GM21825 (cell line): ENCODE results near the gene ENOSF1.
"Not testable (repeated sequence)": the region's sequence is repeated elsewhere in the genome, so short reads cannot be mapped to it uniquely, and the experiment has no call there.

ENCODE experiments used
- ATAC-seq: cut with Tn5 transposase; IDR thresholded peaks from one replicate; pipeline ENCODE4 v1.9.1; 2021; ENCODE audit warnings: mild to moderate bottlenecking, moderate library complexity; ENCODE audit not compliant: unreplicated experiment

ENOSF1 gene

GRCh38 chr18:712401-713134 lies at the start of gene ENOSF1:
TSS of gene ENOSF1 (minus strand) at chr18:712630. CDS start at chr18:712587, 43 bp downstream.
- ATAC-seq, result peak; percentile 80

- not testable (repeated sequence) for ATAC-seq
Measured at GRCh38 chr18:759864-760263, 47.4 kb upstream of the ENOSF1 start.

GRCh38 chr18:755506-755905 lies 43.1 kb upstream of the ENOSF1 start:
- no peak for ATAC-seq

- no peak for ATAC-seq
Measured at GRCh38 chr18:754656-755055, 42.2 kb upstream of the ENOSF1 start.

GRCh38 chr18:750456-750855 lies 38.0 kb upstream of the ENOSF1 start:
- ATAC-seq, result no peak

GRCh38 chr18:744832-745597 lies 32.6 kb upstream of the ENOSF1 start:
- no peak for ATAC-seq

- peak; percentile 72 for ATAC-seq
Measured at GRCh38 chr18:741931-742512, 29.6 kb upstream of the ENOSF1 start.

- no peak for ATAC-seq
Measured at GRCh38 chr18:732371-732770, 19.9 kb upstream of the ENOSF1 start.

- no peak for ATAC-seq
Measured at GRCh38 chr18:731185-731584, 18.8 kb upstream of the ENOSF1 start.

- no peak for ATAC-seq
Measured at GRCh38 chr18:730692-731091, 18.3 kb upstream of the ENOSF1 start.

GRCh38 chr18:730120-730519 lies 17.7 kb upstream of the ENOSF1 start:
- not testable (repeated sequence) for ATAC-seq

GRCh38 chr18:725646-726045 lies 13.2 kb upstream of the ENOSF1 start:
- no peak for ATAC-seq

- ATAC-seq, result no peak
Measured at GRCh38 chr18:723541-724080, 11.2 kb upstream of the ENOSF1 start.

GRCh38 chr18:717003-717402 lies 4.6 kb upstream of the ENOSF1 start:
- ATAC-seq, result no peak

GRCh38 chr18:715626-716025 lies 3.2 kb upstream of the ENOSF1 start:
- ATAC-seq, result no peak

- no peak for ATAC-seq
Measured at GRCh38 chr18:713135-713490, 683 bp upstream of the ENOSF1 start.

- ATAC-seq, result peak; percentile 65
Measured at GRCh38 chr18:711657-712400, 601 bp downstream of the ENOSF1 start.

- peak; percentile 11 for ATAC-seq
Measured at GRCh38 chr18:711310-711656, 1.1 kb downstream of the ENOSF1 start.

- ATAC-seq, result no peak
Measured at GRCh38 chr18:710418-711300, 1.8 kb downstream of the ENOSF1 start.

GRCh38 chr18:709771-710170 lies 2.7 kb downstream of the ENOSF1 start:
- ATAC-seq, result no peak
